ENCODE data around the gene PRR29. TPM values are rescaled to one million over a fixed set of nuclear protein-coding genes. Genes with fewer than 3 reads are reported as not detected.

The PRR29 gene
- total RNA-seq, 1 donor: 1.6 TPM

DNA sequence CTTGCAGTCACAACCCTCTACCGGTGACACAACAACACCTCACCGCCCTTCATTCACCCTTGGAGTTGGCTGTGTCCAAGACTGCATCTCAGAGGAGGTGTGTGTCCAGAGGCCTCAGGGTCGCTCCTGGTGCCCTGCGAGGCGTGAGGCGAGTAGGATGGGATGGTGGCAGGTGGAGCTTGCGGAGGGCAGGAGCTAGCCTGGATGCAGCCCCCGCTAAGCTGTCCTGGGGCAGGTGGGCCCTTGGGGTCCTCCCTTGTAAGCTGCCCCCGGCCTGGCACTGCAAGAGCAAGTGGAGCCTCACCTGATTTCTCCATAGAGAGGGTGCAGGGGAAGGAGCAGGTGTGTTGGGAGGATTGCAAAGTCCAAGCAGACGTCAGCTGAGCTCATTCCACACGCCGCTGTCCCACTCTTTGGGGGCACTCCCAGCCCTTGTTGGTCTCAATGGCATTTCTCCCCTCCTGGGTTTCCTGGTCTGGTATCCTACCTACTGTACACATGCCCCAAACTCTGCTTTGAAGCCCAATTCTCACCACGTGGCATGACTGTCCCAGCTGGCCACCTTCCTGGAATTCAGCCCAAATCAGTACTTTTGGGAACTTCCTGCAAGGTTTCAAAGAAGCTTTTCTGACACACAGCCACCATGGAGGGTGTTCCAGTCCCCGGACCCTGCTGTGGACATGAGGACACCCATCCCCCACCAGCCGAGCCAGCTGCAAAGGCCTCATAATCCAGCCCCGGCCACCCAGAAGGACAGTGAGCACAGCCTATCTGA, 40.4 kb downstream of the PRR29 start:
- DNase-seq (ENCODE audit: low read depth in 2 of 3, low spot score in 2 of 3): no peak

DNA sequence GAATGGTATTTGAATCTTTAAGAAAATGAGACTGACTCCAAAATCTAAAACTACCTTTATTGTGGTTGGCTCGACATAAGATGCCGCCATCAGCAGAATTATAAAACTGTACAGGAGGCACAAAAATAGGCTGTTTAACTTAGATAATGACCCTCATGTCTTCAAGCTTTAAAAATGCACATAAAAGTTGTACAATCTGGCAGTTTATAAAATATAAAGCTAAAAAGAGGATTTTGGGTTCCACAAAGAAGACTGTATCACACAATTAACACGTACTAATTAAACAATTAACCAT, 40.9 kb downstream of the PRR29 start:
- no peak for DNase-seq (ENCODE audit: low read depth in 2 of 3, low spot score in 2 of 3)

DNA sequence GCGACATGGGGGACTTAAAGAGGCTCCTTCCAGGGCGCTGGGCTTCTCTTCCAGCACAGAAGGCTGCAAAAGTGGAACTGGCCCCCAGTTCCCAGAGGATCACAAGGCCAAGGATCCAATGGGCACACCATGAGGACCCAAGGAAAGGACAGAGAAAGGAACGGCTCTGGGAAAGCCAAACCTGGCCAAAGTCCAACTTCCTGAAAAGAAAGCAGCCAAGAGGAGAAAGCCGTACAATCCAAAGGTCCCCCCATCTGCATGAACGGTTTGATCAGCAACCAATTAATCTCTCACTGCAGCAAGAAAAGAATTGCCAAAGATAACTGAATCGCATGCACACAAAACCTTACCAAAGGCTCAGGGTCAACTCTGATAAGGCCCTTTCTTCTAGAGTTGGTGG, 42.1 kb downstream of the PRR29 start:
- DNase-seq (ENCODE audit: low read depth in 2 of 3, low spot score in 2 of 3): no peak

GRCh38 chr17:64041912-64042311, 43.8 kb downstream of the PRR29 start:
- no peak for DNase-seq (ENCODE audit: low read depth in 2 of 3, low spot score in 2 of 3)

DNA sequence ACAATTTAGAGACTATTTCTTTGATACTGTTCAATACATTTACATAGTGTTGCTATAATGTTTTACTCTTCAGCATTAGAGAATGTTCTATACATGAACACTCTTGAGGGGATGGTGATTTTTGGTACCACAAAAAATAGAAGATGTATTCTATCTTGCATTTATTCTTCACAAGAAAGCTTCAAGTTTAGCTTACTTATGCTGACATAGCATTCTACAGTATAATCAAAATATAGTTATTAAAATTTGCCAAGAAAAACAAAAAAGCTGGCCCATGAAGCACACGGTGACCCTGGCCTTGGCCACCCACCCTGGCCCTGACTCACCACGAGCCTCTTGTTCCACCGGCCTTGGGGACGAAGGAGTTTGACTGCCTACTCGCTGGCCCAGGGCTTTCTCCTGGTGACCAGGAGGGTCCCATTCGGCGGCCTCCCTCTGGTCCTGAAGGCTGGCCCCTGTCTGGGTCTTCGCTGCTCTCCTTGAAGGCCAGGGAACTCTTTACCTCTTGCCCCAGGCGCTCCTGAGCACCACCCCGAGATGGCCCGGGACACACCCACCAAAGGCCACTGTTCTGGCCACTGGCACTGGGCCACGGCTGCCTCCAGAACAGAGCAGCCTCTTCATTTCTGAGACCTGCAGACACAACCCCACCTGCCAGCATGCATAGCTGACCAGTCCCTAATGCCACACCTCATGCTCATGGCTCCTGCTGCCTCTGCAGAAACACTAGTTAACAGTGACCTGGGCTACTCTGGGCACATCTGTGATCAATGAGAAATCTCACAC, 44.7 kb downstream of the PRR29 start:
- DNase-seq (ENCODE audit: low read depth in 2 of 3, low spot score in 2 of 3): no peak

GRCh38 chr17:64045176-64045575, 47.0 kb downstream of the PRR29 start:
- DNase-seq (ENCODE audit: low read depth in 2 of 3, low spot score in 2 of 3): no peak

DNA sequence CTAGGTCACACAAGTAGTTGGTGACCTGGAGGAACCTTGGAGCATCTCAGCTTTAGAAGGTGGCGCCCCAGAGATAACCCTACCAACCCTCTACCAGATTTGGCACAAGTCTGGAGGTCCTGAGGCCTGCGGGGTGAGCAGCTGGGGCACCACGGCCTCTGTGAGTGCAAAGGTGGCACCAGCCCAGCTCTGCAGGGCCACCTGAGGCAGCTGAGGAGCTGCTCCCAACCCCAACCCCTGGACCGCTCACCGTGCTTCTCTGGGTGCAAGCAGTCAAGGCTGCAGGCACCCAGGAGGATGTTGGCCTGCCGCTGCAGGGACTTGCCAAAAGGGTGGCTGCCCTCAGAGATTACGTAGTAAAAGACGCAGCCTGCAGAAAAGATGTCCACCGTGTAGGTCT, 50.7 kb downstream of the PRR29 start:
- DNase-seq (ENCODE audit: low read depth in 2 of 3, low spot score in 2 of 3): no peak

DNA sequence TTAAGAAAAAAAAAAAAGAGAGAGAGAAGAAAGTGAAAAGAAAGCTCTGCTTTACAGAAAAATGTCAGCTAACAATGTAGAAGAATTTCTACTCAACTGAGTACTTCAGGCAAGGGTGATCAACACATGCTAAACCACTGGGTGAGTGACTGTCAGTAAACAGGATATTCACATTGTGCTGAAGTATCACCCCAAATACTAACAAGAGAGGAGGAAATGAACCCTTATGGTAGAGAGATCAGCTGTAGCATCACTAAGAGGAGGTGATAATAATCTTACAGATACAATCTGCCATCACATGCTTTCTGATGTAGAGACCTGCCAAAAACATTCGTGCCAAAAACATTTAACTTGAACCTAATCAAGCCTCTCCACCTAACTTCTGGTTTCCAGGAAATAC, 53.0 kb downstream of the PRR29 start:
- DNase-seq (ENCODE audit: low read depth in 2 of 3, low spot score in 2 of 3): no peak

GRCh38 chr17:64053101-64053500, 55.0 kb downstream of the PRR29 start:
- no peak for DNase-seq (ENCODE audit: low read depth in 2 of 3, low spot score in 2 of 3)

Other genes starting within 250 kb of the PRR29 start
- gene CCDC47, start 224.8 kb upstream of the PRR29 start, total RNA-seq: 25.3 TPM
- gene DDX42, start 224.2 kb upstream of the PRR29 start, total RNA-seq: 38.0 TPM
- gene PSMC5, start 170.9 kb upstream of the PRR29 start, total RNA-seq: 43.4 TPM
- 47.9 TPM for gene FTSJ3, start 170.7 kb upstream of the PRR29 start, total RNA-seq
- gene SMARCD2, start 155.7 kb upstream of the PRR29 start, total RNA-seq: 211 TPM
- not detected for gene CSH2, start 124.7 kb upstream of the PRR29 start, total RNA-seq
- not detected for gene GH2, start 116.4 kb upstream of the PRR29 start, total RNA-seq
- not detected for gene CSH1, start 101.8 kb upstream of the PRR29 start, total RNA-seq
- gene CSHL1, start 87.1 kb upstream of the PRR29 start, total RNA-seq: not detected
- gene GH1, start 79.5 kb upstream of the PRR29 start, total RNA-seq: not detected
- gene CD79B, start 66.0 kb upstream of the PRR29 start, total RNA-seq: 67.1 TPM
- gene SCN4A, start 25.4 kb upstream of the PRR29 start, total RNA-seq: 2.2 TPM
- gene ICAM2, start 22.3 kb downstream of the PRR29 start, total RNA-seq: 249 TPM
- gene ERN1, start 131.8 kb downstream of the PRR29 start, total RNA-seq: 17.2 TPM

Data from hematopoietic multipotent progenitor cell (in vitro differentiated cells).